K562 (cell line): ENCODE measurements around the gene CD47. TPM values are rescaled to one million over a fixed set of nuclear protein-coding genes. Genes with fewer than 3 reads are reported as not detected.

Source experiments
- ATAC-seq: fragments of 200-7000 bp; cut with Tn5 transposase; 3 replicates; pipeline ENCODE4 v1.9.1; 2020; ENCODE audit warnings: moderate library complexity
- BruUV-seq: library from RNA; stranded (reverse); fragments of 400-500 nt; replicated peaks from 2 replicates; lab custom pipeline; 2021; lab: Mats Ljungman, UMichigan
- CTCF ChIA-PET: fragments of 300-600 bp; formaldehyde crosslinking; extraction: SDS; loops from one replicate; lab custom pipeline; 2021; ENCODE audit warnings: low intra/inter-chr PET ratio; lab: Yijun Ruan, JAX
- POLR2A ChIA-PET: fragments of 300-600, 350-650 bp; sonication (Branson Sonifier 250); formaldehyde crosslinking; extraction: SDS; loops from one replicate; lab custom pipeline; 2021; ENCODE audit warnings: antibody characterized with exemption, inconsistent platforms; lab: Yijun Ruan, JAX
- DNase-seq, 4 experiments: peaks; one replicate each; pipeline versions ENCODE4 v3.0.0 to v3.0.0-alpha.2; 2011 to 2018; ENCODE audit warnings: low spot score in 3 of 4, mixed read lengths in 3 of 4; ENCODE audit errors: extremely low read depth in 1 of 4
- FAIRE-seq: peaks from 2 replicates; lab custom pipeline; 2011; peaks lifted over from hg19 to GRCh38; lab: Jason Lieb, UNC
- H2AFZ ChIP-seq: 2 replicates; pipeline ENCODE4 v1.6.0; 2011; ENCODE audit warnings: low read depth, low read length, control low read depth, inconsistent platforms
- H3K27ac ChIP-seq: fragments of 200-600 bp; 3 replicates; pipeline ENCODE4 v1.8.0; 2011; ENCODE audit warnings: low read depth, mild to moderate bottlenecking, control low read depth, inconsistent platforms, low read length, moderate library complexity, mixed read lengths; ENCODE audit errors: extremely low read depth
- H3K27me3 ChIP-seq, 2 experiments: fragments of 300-600 bp in 1 of 2; 2 replicates in 1 of 2; 3 replicates in 1 of 2; pipeline versions ENCODE4 v1.6.0 to v1.8.0; 2011; ENCODE audit warnings: inconsistent platforms in 2 of 2, low read length in 2 of 2, mild to moderate bottlenecking in 1 of 2, mixed read lengths in 1 of 2, moderate library complexity in 1 of 2; ENCODE audit not compliant: control insufficient read depth in 2 of 2, insufficient read depth in 2 of 2
- H3K36me3 ChIP-seq: fragments of 300-600 bp; 3 replicates; pipeline ENCODE4 v1.8.0; 2011; ENCODE audit warnings: mild to moderate bottlenecking, low read length, inconsistent platforms; ENCODE audit not compliant: control insufficient read depth, insufficient read depth
- H3K4me1 ChIP-seq, 2 experiments: fragments of 200-600 bp in 1 of 2; replicated peaks in 1 of 2; 2 replicates in 1 of 2; 3 replicates in 1 of 2; pipeline versions ENCODE4 v1.5.1 to v1.8.0; 2011; ENCODE audit warnings: inconsistent platforms in 2 of 2, low read length in 2 of 2, mild to moderate bottlenecking in 1 of 2, mixed read lengths in 1 of 2, moderate library complexity in 1 of 2; ENCODE audit not compliant: control insufficient read depth in 2 of 2, insufficient read depth in 2 of 2
- H3K4me2 ChIP-seq: 2 replicates; pipeline ENCODE4 v1.6.1; 2011; ENCODE audit warnings: low read length, control low read depth, inconsistent platforms, mixed read lengths; ENCODE audit not compliant: insufficient read depth
- H3K4me3 ChIP-seq: fragments of 200-600 bp; sonication (generic), shearing (Covaris generic); 2 replicates; pipeline ENCODE4 v1.5.1; 2016; ENCODE audit warnings: control low read depth, inconsistent platforms
- H3K79me2 ChIP-seq: fragments of 200-600 bp; 3 replicates; pipeline ENCODE4 v1.8.0; 2011; ENCODE audit warnings: low read length, inconsistent platforms; ENCODE audit not compliant: control insufficient read depth, insufficient read depth
- H3K9ac ChIP-seq, 2 experiments: 2 replicates each; pipeline versions ENCODE4 v1.6.0 to v1.6.1; 2011; ENCODE audit warnings: low read depth in 2 of 2, low read length in 2 of 2, control low read depth in 1 of 2, inconsistent platforms in 1 of 2, mild to moderate bottlenecking in 1 of 2, mixed read lengths in 1 of 2; ENCODE audit not compliant: insufficient read depth in 1 of 2
- H3K9me1 ChIP-seq: one replicate; pipeline ENCODE4 v1.6.0; 2011; ENCODE audit warnings: inconsistent platforms, mild to moderate bottlenecking, low read length, moderate library complexity; ENCODE audit not compliant: control insufficient read depth, insufficient read depth
- H3K9me3 ChIP-seq: replicated peaks from 2 replicates; pipeline ENCODE4 v1.5.1; 2011; ENCODE audit warnings: low read depth, low read length, inconsistent platforms; ENCODE audit not compliant: control insufficient read depth, insufficient read depth
- H4K20me1 ChIP-seq: replicated peaks from 2 replicates; pipeline ENCODE4 v1.6.1; 2011; ENCODE audit warnings: low read length, inconsistent platforms, mixed read lengths; ENCODE audit not compliant: control insufficient read depth, insufficient read depth
- BRD4 ChIP-seq: fragments of 200-600 bp; sonication (generic); IDR thresholded peaks from 2 replicates; pipeline ENCODE4 v1.6.1; 2017; ENCODE audit warnings: inconsistent platforms
- CGGBP1 ChIP-seq: fragments of 250-450 bp; sonication (Bioruptor Pico); IDR thresholded peaks from 2 replicates; pipeline ENCODE4 v1.9.0; 2021; ENCODE audit warnings: mild to moderate bottlenecking
- DLX4 ChIP-seq: fragments of 250-450 bp; sonication (Bioruptor Pico); IDR thresholded peaks from 2 replicates; pipeline ENCODE4 v1.6.1; 2021; ENCODE audit warnings: mild to moderate bottlenecking
- ELF1 ChIP-seq: fragments of 200-800 bp; sonication (Bioruptor generic); IDR thresholded peaks from 2 replicates; pipeline ENCODE4 v1.6.1; 2016; ENCODE audit warnings: missing genetic modification characterization, missing compliant biosample characterization
- NKRF ChIP-seq: fragments of 450-650 bp; IDR thresholded peaks from 2 replicates; pipeline ENCODE4 v1.6.1; 2016; ENCODE audit warnings: borderline replicate concordance
- NR4A1 ChIP-seq, 2 experiments: fragments of 250-450 bp in 1 of 2; fragments of 450-650 bp in 1 of 2; sonication (Bioruptor Pico) in 1 of 2; IDR thresholded peaks; 2 replicates each; pipeline versions ENCODE4 v1.4.0 to v1.6.1; 2016 to 2020; ENCODE audit warnings: mild to moderate bottlenecking in 2 of 2, missing compliant biosample characterization in 1 of 2, missing genetic modification characterization in 1 of 2, moderate library complexity in 1 of 2
- RFX7 ChIP-seq: fragments of 250-450 bp; sonication (Bioruptor Pico); IDR thresholded peaks from 2 replicates; pipeline ENCODE4 v1.5.1; 2021; ENCODE audit warnings: mild to moderate bottlenecking
- TEAD4 ChIP-seq, 2 experiments: sonication (generic) in 1 of 2; formaldehyde crosslinking in 1 of 2; IDR thresholded peaks; 2 replicates each; pipeline versions ENCODE4 v1.6.1 to v1.8.0; 2012 to 2022; ENCODE audit warnings: borderline replicate concordance in 1 of 2, inconsistent platforms in 1 of 2, low read length in 1 of 2, mild to moderate bottlenecking in 1 of 2, missing genetic modification reagents in 1 of 2
- USF2 ChIP-seq: sonication (generic); formaldehyde crosslinking; IDR thresholded peaks from 2 replicates; pipeline ENCODE4 v1.5.0; 2020; ENCODE audit warnings: missing genetic modification reagents
- ZKSCAN1 ChIP-seq: fragments of 150-350 bp; IDR thresholded peaks from 2 replicates; pipeline ENCODE4 v1.6.1; 2016; ENCODE audit warnings: low read depth, low read length
- ZNF224 ChIP-seq: sonication (generic); formaldehyde crosslinking; IDR thresholded peaks from 2 replicates; pipeline ENCODE4 v1.8.0; 2022; ENCODE audit warnings: mild to moderate bottlenecking, missing genetic modification reagents
- ZNF589 ChIP-seq: fragments of 200-800 bp; sonication (Bioruptor generic); IDR thresholded peaks from 2 replicates; pipeline ENCODE4 v1.6.1; 2016; ENCODE audit warnings: low read depth, missing genetic modification characterization, missing compliant biosample characterization
- WGBS: fragments of 100-300 bp; shearing (Covaris generic); methylation state at CpG from one replicate; pipeline ENCODE4 v1.1.6; 2016; ENCODE audit warnings: low coverage, mixed read lengths; ENCODE audit not compliant: insufficient coverage; ENCODE audit errors: missing lambda C conversion rate; 5-methylcytosine and 5-hydroxymethylcytosine counted together
- in situ Hi-C: fragments of 300-500 bp; cut with MboI; formaldehyde crosslinking; loops from 4 replicates; pipeline ENCODE4 v1.15.0; 2018; ENCODE audit warnings: inconsistent platforms, mixed read lengths
- intact Hi-C: fragments of 100-400 bp; cut with micrococcal nuclease; formaldehyde crosslinking; loops from 2 replicates; pipeline ENCODE4 v1.14.2; 2022
- polyA plus RNA-seq, 8 experiments: library from polyadenylated mRNA; depleted of rRNA in 4 of 8; stranded (reverse) in 5 of 8; unstranded in 3 of 8; fragments of >200 nt; fragmentation: Nextera tagmentation in 2 of 8; fragmentation: Illumina TruSeq in 1 of 8; extraction: Ambion mirVana in 2 of 8; extraction: Trizol in 1 of 8; gene quantifications; 2 replicates each; pipeline versions ENCODE4 v1.2.1 to v1.2.3, GENCODE V29; 2011 to 2014; ENCODE audit warnings: inconsistent platforms in 1 of 8, missing spikeins in 1 of 8
- total RNA-seq, 7 experiments: library from RNA; depleted of rRNA in 6 of 7; stranded (reverse); fragments of >200 nt in 6 of 7; fragmentation: Illumina TruSeq in 2 of 7; extraction: Trizol in 2 of 7; gene quantifications; 2 replicates each; pipeline versions ENCODE4 v1.2.1 to v1.2.3, GENCODE V29; 2011 to 2021; ENCODE audit warnings: low replicate concordance in 1 of 7
- TF ChIP-seq, protein P1 (sequence below): fragments of 250-450 bp; sonication (Bioruptor Pico); IDR thresholded peaks from 2 replicates; pipeline ENCODE4 v1.5.0; 2021; ENCODE audit warnings: mild to moderate bottlenecking, borderline replicate concordance

Gene CD47
- total and polyA plus RNA-seq, 9 of the 15 experiments (the other 6 are each of a cell fraction or from before 2014, with no cell fraction given): 10.2 to 62.6 (median 36.3) TPM

DNA sequence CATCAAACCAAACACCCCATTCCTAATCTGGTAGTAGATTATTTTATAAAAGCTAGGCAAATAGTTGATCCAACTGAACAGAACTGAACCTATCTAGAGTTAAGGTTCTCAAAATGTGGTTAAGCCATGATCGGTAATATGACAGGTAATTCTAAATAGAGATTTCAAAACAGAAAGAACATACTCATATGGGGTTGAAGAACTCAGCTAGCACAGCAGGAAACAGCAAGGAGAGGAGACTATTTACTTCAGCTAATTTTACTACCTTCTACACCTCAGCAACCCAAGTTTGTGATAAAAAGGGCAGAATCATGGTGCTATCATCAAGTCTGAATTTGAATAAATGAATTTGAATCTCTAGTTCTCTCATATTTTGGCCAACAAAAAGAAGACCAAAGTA lies 11.8 kb downstream of the CD47 start:
- Histone ChIP-seq H3K36me3 (peaks cover 5% of the 10 kb centered on the region; the same call in 2 of the 3 replicates), H3K9me1 (no peaks in the 10 kb centered on the region), H2AFZ (no peak overlapping the region)
- TF ChIP-seq NKRF (no peak), NR4A1 (CRISPR knock-in tag; IDR thresholded peaks at IDR 0.05) (no peak), NR4A1 (tag; IDR thresholded peaks at IDR 0.05) (no peak), TEAD4 (IDR thresholded peaks at IDR 0.05; ENCODE audit: low read length) (no peak), TEAD4 (CRISPR knock-in tag; IDR thresholded peaks at IDR 0.05; ENCODE audit: borderline replicate concordance) (no peak), ZNF224 (CRISPR knock-in tag) (no peak), ZKSCAN1 (no peak), RFX7 (CRISPR knock-in tag) (no peak), ZNF589 (CRISPR knock-in tag) (no peak), ELF1 (tag) (no peak), CGGBP1 (CRISPR knock-in tag) (no peak), USF2 (no peak), BRD4 (no peak), DLX4 (no peak)
- TF ChIP-seq, protein P1, sequence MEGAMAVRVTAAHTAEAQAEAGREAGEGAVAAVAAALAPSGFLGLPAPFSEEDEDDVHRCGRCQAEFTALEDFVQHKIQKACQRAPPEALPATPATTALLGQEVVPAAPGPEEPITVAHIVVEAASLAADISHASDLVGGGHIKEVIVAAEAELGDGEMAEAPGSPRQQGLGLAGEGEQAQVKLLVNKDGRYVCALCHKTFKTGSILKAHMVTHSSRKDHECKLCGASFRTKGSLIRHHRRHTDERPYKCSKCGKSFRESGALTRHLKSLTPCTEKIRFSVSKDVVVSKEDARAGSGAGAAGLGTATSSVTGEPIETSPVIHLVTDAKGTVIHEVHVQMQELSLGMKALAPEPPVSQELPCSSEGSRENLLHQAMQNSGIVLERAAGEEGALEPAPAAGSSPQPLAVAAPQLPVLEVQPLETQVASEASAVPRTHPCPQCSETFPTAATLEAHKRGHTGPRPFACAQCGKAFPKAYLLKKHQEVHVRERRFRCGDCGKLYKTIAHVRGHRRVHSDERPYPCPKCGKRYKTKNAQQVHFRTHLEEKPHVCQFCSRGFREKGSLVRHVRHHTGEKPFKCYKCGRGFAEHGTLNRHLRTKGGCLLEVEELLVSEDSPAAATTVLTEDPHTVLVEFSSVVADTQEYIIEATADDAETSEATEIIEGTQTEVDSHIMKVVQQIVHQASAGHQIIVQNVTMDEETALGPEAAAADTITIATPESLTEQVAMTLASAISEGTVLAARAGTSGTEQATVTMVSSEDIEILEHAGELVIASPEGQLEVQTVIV: no peak
- TF ChIP-seq, all 486 proteins: peak for 0
- H3K79me2 ChIP-seq: peaks cover 9% of the 10 kb centered on the region; the same call in 2 of the 3 replicates
- ATAC-seq (no peak), DNase-seq (no peak), FAIRE-seq (no peak)
- intact Hi-C loops: no loop called here
- no peak overlapping the region for H3K4me2 ChIP-seq
- no peaks in the 10 kb centered on the region for H3K9me3 ChIP-seq
- H3K27ac ChIP-seq: no peak overlapping the region
- ChIA-PET CTCF (interaction anchor here (0.6 kb wide), 1 partner anchor 32 kb away, joined by 3 read pairs; no protein-coding TSS in a partner anchor), POLR2A (no interaction called here)
- H4K20me1 ChIP-seq: no peaks in the 10 kb centered on the region
- H3K27me3 ChIP-seq: no peaks in the 10 kb centered on the region
- BruUV-seq: no TSS peak
- 88% methylated on average over 1 of the region's 1 CpG for WGBS
- no peaks in the 10 kb centered on the region for H3K4me1 ChIP-seq
- H3K9ac ChIP-seq: no peak overlapping the region
- no peak overlapping the region for H3K4me3 ChIP-seq
- in situ Hi-C loops: no loop called here
